H1 (cell line): ENCODE results near the gene ANK3.

Experiments
- BRCA1 ChIP-seq: IDR thresholded peaks from 2 replicates; pipeline ENCODE4 v1.6.1; 2012; ENCODE audit warnings: low read depth, low read length, improper control_type of control experiment
- CREB1 ChIP-seq: IDR thresholded peaks from 2 replicates; pipeline ENCODE4 v1.6.1; 2012; ENCODE audit warnings: inconsistent platforms
- EP300 ChIP-seq, 2 experiments: IDR thresholded peaks; 1 replicate in 1 of 2; 2 replicates in 1 of 2; pipeline ENCODE4 v1.6.1; 2011 to 2012; ENCODE audit warnings: low read depth in 2 of 2, low read length in 2 of 2, mild to moderate bottlenecking in 2 of 2, borderline replicate concordance in 1 of 2, inconsistent platforms in 1 of 2, moderate library complexity in 1 of 2
- EZH2 ChIP-seq: fragments of 200-600 bp; sonication (generic); IDR thresholded peaks from 2 replicates; pipeline ENCODE4 v1.7.1; 2012; ENCODE audit warnings: low read depth, mild to moderate bottlenecking, moderate library complexity, low read length, inconsistent platforms; ENCODE audit not compliant: severe bottlenecking
- KDM5A ChIP-seq: fragments of 200-600 bp; IDR thresholded peaks from 2 replicates; pipeline ENCODE4 v1.7.1; 2012; ENCODE audit warnings: mild to moderate bottlenecking, low read length, inconsistent platforms, mixed read lengths
- POLR2A ChIP-seq, 2 experiments: IDR thresholded peaks; 1 replicate in 1 of 2; 2 replicates in 1 of 2; pipeline ENCODE4 v1.6.1; 2011; ENCODE audit warnings: low read depth in 2 of 2, low read length in 2 of 2, mild to moderate bottlenecking in 2 of 2; ENCODE audit errors: control extremely low read depth in 1 of 2
- SP1 ChIP-seq: IDR thresholded peaks from 2 replicates; pipeline ENCODE4 v1.6.1; 2011; ENCODE audit warnings: low read depth, low read length
- TBP ChIP-seq: IDR thresholded peaks from 2 replicates; pipeline ENCODE4 v1.6.1; 2011; ENCODE audit warnings: low read depth, low read length, improper control_type of control experiment
- TF ChIP-seq, protein P1 (sequence below), 3 experiments: IDR thresholded peaks; 1 replicate in 2 of 3; 2 replicates in 1 of 3; pipeline versions ENCODE4 v1.5.1 to v1.6.1; 2011; ENCODE audit warnings: low read length in 3 of 3, mild to moderate bottlenecking in 3 of 3, inconsistent platforms in 2 of 3, low read depth in 1 of 3, moderate library complexity in 1 of 3; ENCODE audit not compliant: insufficient read depth in 1 of 3; ENCODE audit errors: control extremely low read depth in 1 of 3
- TF ChIP-seq, protein P2 (sequence below): IDR thresholded peaks from 2 replicates; pipeline ENCODE4 v1.6.1; 2011; ENCODE audit warnings: low read depth, mild to moderate bottlenecking, low read length; ENCODE audit not compliant: insufficient read depth

DNA sequence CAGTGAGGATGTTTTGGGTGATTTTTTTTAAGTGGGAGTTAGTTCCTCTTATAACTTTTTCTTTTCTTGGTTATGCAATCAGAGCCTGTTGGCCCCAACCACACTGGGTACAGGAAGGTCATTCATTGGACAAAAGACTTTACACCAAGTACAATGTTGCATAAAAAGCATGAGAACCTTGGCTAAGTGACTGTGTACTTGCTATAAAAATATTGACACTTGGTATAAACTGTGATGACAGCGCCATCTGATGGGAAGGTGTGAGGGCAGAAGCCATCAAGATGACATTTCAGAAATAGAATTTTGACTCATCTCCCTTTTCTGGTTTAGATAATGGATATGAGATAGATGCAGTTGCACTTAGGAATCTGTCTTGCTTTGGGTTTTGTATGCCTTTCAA is 357.0 kb downstream of the ANK3 start:
- TF ChIP-seq BRCA1: no peak
- TF ChIP-seq SP1: no peak
- TF ChIP-seq KDM5A: no peak
- no peak for TF ChIP-seq POLR2A (IDR thresholded peaks at IDR 0.05; ENCODE audit: control extremely low read depth in 1 of 2, low read depth in 2 of 2, low read length in 2 of 2)
- no peak for TF ChIP-seq EZH2
- TF ChIP-seq CREB1: no peak
- TF ChIP-seq, protein P1, sequence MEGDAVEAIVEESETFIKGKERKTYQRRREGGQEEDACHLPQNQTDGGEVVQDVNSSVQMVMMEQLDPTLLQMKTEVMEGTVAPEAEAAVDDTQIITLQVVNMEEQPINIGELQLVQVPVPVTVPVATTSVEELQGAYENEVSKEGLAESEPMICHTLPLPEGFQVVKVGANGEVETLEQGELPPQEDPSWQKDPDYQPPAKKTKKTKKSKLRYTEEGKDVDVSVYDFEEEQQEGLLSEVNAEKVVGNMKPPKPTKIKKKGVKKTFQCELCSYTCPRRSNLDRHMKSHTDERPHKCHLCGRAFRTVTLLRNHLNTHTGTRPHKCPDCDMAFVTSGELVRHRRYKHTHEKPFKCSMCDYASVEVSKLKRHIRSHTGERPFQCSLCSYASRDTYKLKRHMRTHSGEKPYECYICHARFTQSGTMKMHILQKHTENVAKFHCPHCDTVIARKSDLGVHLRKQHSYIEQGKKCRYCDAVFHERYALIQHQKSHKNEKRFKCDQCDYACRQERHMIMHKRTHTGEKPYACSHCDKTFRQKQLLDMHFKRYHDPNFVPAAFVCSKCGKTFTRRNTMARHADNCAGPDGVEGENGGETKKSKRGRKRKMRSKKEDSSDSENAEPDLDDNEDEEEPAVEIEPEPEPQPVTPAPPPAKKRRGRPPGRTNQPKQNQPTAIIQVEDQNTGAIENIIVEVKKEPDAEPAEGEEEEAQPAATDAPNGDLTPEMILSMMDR (IDR thresholded peaks at IDR 0.05; ENCODE audit: control extremely low read depth in 1 of 3, insufficient read depth in 1 of 3, low read depth in 1 of 3, low read length in 3 of 3): peak in 2 of 3 experiments; percentile 51 to 78; a peak in 2 of 4 replicates
- no peak for TF ChIP-seq TBP
- no peak for TF ChIP-seq EP300 (IDR thresholded peaks at IDR 0.05; ENCODE audit: borderline replicate concordance in 1 of 2, low read depth in 2 of 2, low read length in 2 of 2)
- TF ChIP-seq, protein P2, sequence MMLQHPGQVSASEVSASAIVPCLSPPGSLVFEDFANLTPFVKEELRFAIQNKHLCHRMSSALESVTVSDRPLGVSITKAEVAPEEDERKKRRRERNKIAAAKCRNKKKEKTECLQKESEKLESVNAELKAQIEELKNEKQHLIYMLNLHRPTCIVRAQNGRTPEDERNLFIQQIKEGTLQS: no peak
